ENCODE data around the gene CEP89. TPM values are rescaled to one million over a fixed set of nuclear protein-coding genes. Genes with fewer than 3 reads are reported as not detected.
"Not testable (repeated sequence)": the region's sequence is repeated elsewhere in the genome, so short reads cannot be mapped to it uniquely, and the experiment has no call there.

The CEP89 gene
- total and polyA plus RNA-seq, 3 experiments from 2014 or later = 13.8 to 19.7 (median 19.2) TPM

GRCh38 chr19:32832825-32833224 is 138.9 kb downstream of the CEP89 start:
- H3K9me3 ChIP-seq (ENCODE audit: low read length); H3K9me3 Mint-ChIP-seq; H3K27ac ChIP-seq (ENCODE audit: low read depth, low read length); POLR2A ChIA-PET; H3K4me1 ChIP-seq (ENCODE audit: insufficient read depth, low read length); H3K27me3 Mint-ChIP-seq; H3K36me3 ChIP-seq (ENCODE audit: insufficient read depth, low read length); H3K36me3 Mint-ChIP-seq; DNase-seq; H3K27me3 ChIP-seq (ENCODE audit: insufficient read depth, low read length, poor library complexity, severe bottlenecking); CTCF ChIA-PET; H3K4me3 ChIP-seq (ENCODE audit: low read length); H3K4me3 Mint-ChIP-seq: not testable (repeated sequence)
- H3K27ac Mint-ChIP-seq = peak overlapping the region in 1 of 8 donors; percentile 70
- peaks cover 3 to 14% (median 4%) of the 10 kb centered on the region in 3 donors for H3K4me1 Mint-ChIP-seq

GRCh38 chr19:32832094-32832493 is 139.7 kb downstream of the CEP89 start:
- POLR2A ChIA-PET; H3K4me1 ChIP-seq (ENCODE audit: insufficient read depth, low read length); H3K27me3 Mint-ChIP-seq; H3K9me3 Mint-ChIP-seq; H3K36me3 ChIP-seq (ENCODE audit: insufficient read depth, low read length); H3K9me3 ChIP-seq (ENCODE audit: low read length); H3K27ac Mint-ChIP-seq; H3K27me3 ChIP-seq (ENCODE audit: insufficient read depth, low read length, poor library complexity, severe bottlenecking); H3K4me3 ChIP-seq (ENCODE audit: low read length); DNase-seq; H3K27ac ChIP-seq (ENCODE audit: low read depth, low read length); H3K4me3 Mint-ChIP-seq; H3K36me3 Mint-ChIP-seq: not testable (repeated sequence)
- CTCF ChIA-PET = interaction anchor here (0.6 kb wide), 1 partner anchor 106 kb away, joined by 3 read pairs; no protein-coding TSS in a partner anchor
- peaks cover 3 to 14% (median 4%) of the 10 kb centered on the region in 3 donors for H3K4me1 Mint-ChIP-seq

GRCh38 chr19:32831611-32832010 is 140.1 kb downstream of the CEP89 start:
- no peaks in the 10 kb centered on the region for H3K9me3 Mint-ChIP-seq
- ChIA-PET POLR2A (no interaction called here), CTCF (no interaction called here)
- H3K9me3 ChIP-seq (ENCODE audit: low read length) = no peaks in the 10 kb centered on the region
- no peak overlapping the region for H3K4me3 Mint-ChIP-seq
- H3K27me3 Mint-ChIP-seq = no peaks in the 10 kb centered on the region
- no peak overlapping the region for H3K27ac Mint-ChIP-seq
- peaks cover 1 to 10% (median 4%) of the 10 kb centered on the region in 3 donors for H3K4me1 Mint-ChIP-seq
- no peaks in the 10 kb centered on the region for H3K4me1 ChIP-seq (ENCODE audit: insufficient read depth, low read length)
- no peak overlapping the region for H3K4me3 ChIP-seq (ENCODE audit: low read length)
- H3K27ac ChIP-seq (ENCODE audit: low read depth, low read length) = no peak overlapping the region
- peaks cover 0 to 4% (median 0%) of the 10 kb centered on the region in 3 donors for H3K36me3 Mint-ChIP-seq
- H3K36me3 ChIP-seq (ENCODE audit: insufficient read depth, low read length) = no peaks in the 10 kb centered on the region
- no peak for DNase-seq
- no peaks in the 10 kb centered on the region for H3K27me3 ChIP-seq (ENCODE audit: insufficient read depth, low read length, poor library complexity, severe bottlenecking)

- Mint-ChIP-seq H3K4me3 (no peak overlapping the region), H3K4me1 (peaks cover 1 to 8% (median 4%) of the 10 kb centered on the region in 3 donors), H3K27me3 (no peaks in the 10 kb centered on the region), H3K27ac (peak overlapping the region in 2 of 8 donors; percentile 21 to 61), H3K36me3 (peaks cover 0 to 4% (median 0%) of the 10 kb centered on the region in 3 donors), H3K9me3 (no peaks in the 10 kb centered on the region)
- Histone ChIP-seq H3K27me3 (ENCODE audit: insufficient read depth, low read length, poor library complexity, severe bottlenecking) (no peaks in the 10 kb centered on the region), H3K36me3 (ENCODE audit: insufficient read depth, low read length) (no peaks in the 10 kb centered on the region), H3K9me3 (ENCODE audit: low read length) (no peaks in the 10 kb centered on the region), H3K4me3 (ENCODE audit: low read length) (no peak overlapping the region), H3K4me1 (ENCODE audit: insufficient read depth, low read length) (no peaks in the 10 kb centered on the region), H3K27ac (ENCODE audit: low read depth, low read length) (no peak overlapping the region)
- no peak for DNase-seq
- CTCF ChIA-PET = no interaction called here
- POLR2A ChIA-PET = no interaction called here
Observed at GRCh38 chr19:32830231-32831014, 141.3 kb downstream of the CEP89 start.

- no peak for DNase-seq
- Mint-ChIP-seq H3K4me3 (peak overlapping the region in 2 of 7 donors; percentile 15 to 38), H3K9me3 (no peaks in the 10 kb centered on the region), H3K27ac (peak overlapping the region in 3 of 8 donors; percentile 5 to 66 (median 57)), H3K4me1 (peaks cover 4 to 8% (median 4%) of the 10 kb centered on the region in 3 donors), H3K27me3 (peaks cover 0 to 5% of the 10 kb centered on the region in 2 donors), H3K36me3 (peaks cover 0 to 4% (median 0%) of the 10 kb centered on the region in 3 donors)
- Histone ChIP-seq H3K9me3 (ENCODE audit: low read length) (no peaks in the 10 kb centered on the region), H3K36me3 (ENCODE audit: insufficient read depth, low read length) (no peaks in the 10 kb centered on the region), H3K4me3 (ENCODE audit: low read length) (no peak overlapping the region), H3K27me3 (ENCODE audit: insufficient read depth, low read length, poor library complexity, severe bottlenecking) (no peaks in the 10 kb centered on the region), H3K4me1 (ENCODE audit: insufficient read depth, low read length) (no peaks in the 10 kb centered on the region), H3K27ac (ENCODE audit: low read depth, low read length) (no peak overlapping the region)
- POLR2A ChIA-PET = no interaction called here
- CTCF ChIA-PET = interaction anchor here (1.1 kb wide), 1 partner anchor 117 kb away, joined by 3 read pairs; no protein-coding TSS in a partner anchor
Observed at GRCh38 chr19:32829345-32829896, 142.3 kb downstream of the CEP89 start.

GRCh38 chr19:32828643-32829344 is 143.0 kb downstream of the CEP89 start:
- Mint-ChIP-seq H3K36me3 (peaks cover 0 to 4% (median 0%) of the 10 kb centered on the region in 3 donors), H3K4me3 (peak overlapping the region in 2 of 7 donors; percentile 38 to 82), H3K27ac (peak overlapping the region in 1 of 8 donors; percentile 5), H3K4me1 (peaks cover 4 to 8% (median 4%) of the 10 kb centered on the region in 3 donors), H3K27me3 (peaks cover 0 to 5% of the 10 kb centered on the region in 2 donors), H3K9me3 (no peaks in the 10 kb centered on the region)
- Histone ChIP-seq H3K27ac (ENCODE audit: low read depth, low read length) (no peak overlapping the region), H3K36me3 (ENCODE audit: insufficient read depth, low read length) (no peaks in the 10 kb centered on the region), H3K4me3 (ENCODE audit: low read length) (no peak overlapping the region), H3K9me3 (ENCODE audit: low read length) (no peaks in the 10 kb centered on the region), H3K4me1 (ENCODE audit: insufficient read depth, low read length) (no peaks in the 10 kb centered on the region), H3K27me3 (ENCODE audit: insufficient read depth, low read length, poor library complexity, severe bottlenecking) (no peaks in the 10 kb centered on the region)
- CTCF ChIA-PET = interaction anchor here (1.1 kb wide), 1 partner anchor 116 kb away, joined by 3 read pairs; no protein-coding TSS in a partner anchor
- POLR2A ChIA-PET = no interaction called here
- DNase-seq = no peak

GRCh38 chr19:32828139-32828538 is 143.6 kb downstream of the CEP89 start:
- peak overlapping the region in 1 of 8 donors; percentile 40 for H3K27ac Mint-ChIP-seq
- no peaks in the 10 kb centered on the region for H3K9me3 ChIP-seq (ENCODE audit: low read length)
- no peaks in the 10 kb centered on the region for H3K4me1 ChIP-seq (ENCODE audit: insufficient read depth, low read length)
- no peaks in the 10 kb centered on the region for H3K9me3 Mint-ChIP-seq
- no peak overlapping the region for H3K4me3 Mint-ChIP-seq
- CTCF ChIA-PET = interaction anchor here (1.1 kb wide), 1 partner anchor 116 kb away, joined by 3 read pairs; no protein-coding TSS in a partner anchor
- no peak overlapping the region for H3K27ac ChIP-seq (ENCODE audit: low read depth, low read length)
- no peaks in the 10 kb centered on the region for H3K27me3 ChIP-seq (ENCODE audit: insufficient read depth, low read length, poor library complexity, severe bottlenecking)
- POLR2A ChIA-PET = no interaction called here
- peaks cover 4 to 8% (median 4%) of the 10 kb centered on the region in 3 donors for H3K4me1 Mint-ChIP-seq
- H3K27me3 Mint-ChIP-seq = peaks cover 3 to 9% of the 10 kb centered on the region in 2 donors
- H3K36me3 ChIP-seq (ENCODE audit: insufficient read depth, low read length) = no peaks in the 10 kb centered on the region
- H3K36me3 Mint-ChIP-seq = peaks cover 0 to 4% (median 0%) of the 10 kb centered on the region in 3 donors
- no peak for DNase-seq
- no peak overlapping the region for H3K4me3 ChIP-seq (ENCODE audit: low read length)
